ENCODE data around the gene ATXN1. TPM values are rescaled to one million over a fixed set of nuclear protein-coding genes. Genes with fewer than 3 reads are reported as not detected.

The ATXN1 gene
- total RNA-seq, 1 donor: 48.5 TPM

GRCh38 chr6:16249971-16250370, 511.3 kb downstream of the ATXN1 start:
- Histone ChIP-seq H2AFZ (ENCODE audit: low read length) (no peak overlapping the region), H4K20me1 (ENCODE audit: insufficient read depth, low read length) (no peaks in the 10 kb centered on the region), H3K4me2 (ENCODE audit: insufficient read depth, low read length) (no peak overlapping the region), H3K4me3 (ENCODE audit: insufficient read depth, low read length) (no peak overlapping the region), H3K36me3 (ENCODE audit: insufficient read depth, low read length) (no peaks in the 10 kb centered on the region), H3K79me2 (ENCODE audit: insufficient read depth, low read length) (no peaks in the 10 kb centered on the region), H3K27me3 (ENCODE audit: insufficient read depth, low read length) (no peaks in the 10 kb centered on the region), H3K4me1 (ENCODE audit: insufficient read depth, low read length) (peaks cover 2% of the 10 kb centered on the region), H3K9me3 (ENCODE audit: low read depth, low read length) (no peaks in the 10 kb centered on the region), H3K27ac (ENCODE audit: low read depth, low read length) (no peak overlapping the region)
- TF ChIP-seq CTCF (IDR thresholded peaks at IDR 0.05; ENCODE audit: extremely low read depth, low read depth, low read length): no peak
- DNase-seq (ENCODE audit: insufficient read length, low spot score, missing footprints): no peak
